GM23338 (cell line): ENCODE results near the gene HOXC4. TPM values are rescaled to one million over a fixed set of nuclear protein-coding genes. Genes with fewer than 3 reads are reported as not detected.

Source experiments
- ATAC-seq: fragments of 200-7000 bp; cut with Tn5 transposase; 3 replicates; pipeline ENCODE4 v1.9.1; 2020
- DNase-seq: peaks from one replicate; pipeline ENCODE4 v3.0.0-alpha.2; 2015; ENCODE audit warnings: low spot score
- H2AFZ ChIP-seq: fragments of 200-600 bp; sonication (generic); 2 replicates; pipeline ENCODE4 v1.8.0; 2016; ENCODE audit warnings: antibody characterized with exemption, mild to moderate bottlenecking, moderate library complexity
- H3F3A ChIP-seq: fragments of 200-600 bp; sonication (generic); replicated peaks from 2 replicates; pipeline ENCODE4 v1.8.0; 2017; ENCODE audit warnings: antibody characterized with exemption, mixed run types, low read depth
- H3K27ac ChIP-seq: fragments of 200-600 bp; sonication (generic); 2 replicates; pipeline ENCODE4 v1.6.1; 2016; ENCODE audit warnings: low read depth
- H3K27me3 ChIP-seq: fragments of 200-600 bp; sonication (generic); 2 replicates; pipeline ENCODE4 v1.8.0; 2016; ENCODE audit warnings: mild to moderate bottlenecking, mixed run types, moderate library complexity; ENCODE audit not compliant: insufficient read depth
- H3K36me3 ChIP-seq: fragments of 200-600 bp; sonication (generic); 2 replicates; pipeline ENCODE4 v1.8.0; 2016; ENCODE audit warnings: mild to moderate bottlenecking; ENCODE audit not compliant: insufficient read depth
- H3K4me1 ChIP-seq: fragments of 200-600 bp; sonication (generic); 2 replicates; pipeline ENCODE4 v1.8.0; 2016; ENCODE audit warnings: mild to moderate bottlenecking, moderate library complexity; ENCODE audit not compliant: insufficient read depth
- H3K4me2 ChIP-seq: fragments of 200-600 bp; sonication (generic); 2 replicates; pipeline ENCODE4 v1.7.1; 2017; ENCODE audit warnings: mixed run types
- H3K4me3 ChIP-seq: fragments of 200-600 bp; sonication (generic); 2 replicates; pipeline ENCODE4 v1.6.1; 2016; ENCODE audit warnings: mixed run types
- H3K79me2 ChIP-seq: fragments of 200-600 bp; sonication (generic); replicated peaks from 2 replicates; pipeline ENCODE4 v1.8.0; 2017; ENCODE audit warnings: mild to moderate bottlenecking; ENCODE audit not compliant: insufficient read depth
- H3K9me2 ChIP-seq: fragments of 200-600 bp; sonication (generic); 2 replicates; pipeline ENCODE4 v1.8.0; 2017; ENCODE audit not compliant: insufficient read depth
- H4K20me1 ChIP-seq: fragments of 200-600 bp; sonication (generic); replicated peaks from 2 replicates; pipeline ENCODE4 v1.8.0; 2017; ENCODE audit warnings: mild to moderate bottlenecking; ENCODE audit not compliant: insufficient read depth
- H3K27ac Mint-ChIP-seq: 2 replicates; pipeline ENCODE4 v1.8.0; 2020; ENCODE audit warnings: inconsistent platforms, mild to moderate bottlenecking, moderate library complexity, mixed read lengths
- H3K27me3 Mint-ChIP-seq: 3 replicates; pipeline ENCODE4 v1.8.0; 2022; ENCODE audit warnings: low read depth, mild to moderate bottlenecking, moderate library complexity, mixed read lengths, inconsistent platforms; ENCODE audit not compliant: insufficient read depth, poor library complexity
- H3K36me3 Mint-ChIP-seq: 3 replicates; pipeline ENCODE4 v1.8.0; 2021; ENCODE audit warnings: low read depth, mild to moderate bottlenecking, inconsistent platforms, moderate library complexity, mixed read lengths
- H3K4me1 Mint-ChIP-seq: 3 replicates; pipeline ENCODE4 v1.8.0; 2020; ENCODE audit warnings: mild to moderate bottlenecking, inconsistent platforms, mixed read lengths
- H3K4me3 Mint-ChIP-seq: 3 replicates; pipeline ENCODE4 v1.8.0; 2021; ENCODE audit warnings: moderate library complexity, mild to moderate bottlenecking, inconsistent platforms, mixed read lengths
- H3K9me3 Mint-ChIP-seq: 3 replicates; pipeline ENCODE4 v1.8.0; 2020; ENCODE audit warnings: moderate library complexity, mild to moderate bottlenecking, inconsistent platforms, mixed read lengths
- EZH2 ChIP-seq: fragments of 200-600 bp; sonication (generic); IDR thresholded peaks from one replicate; pipeline ENCODE4 v1.8.0; 2017; ENCODE audit warnings: antibody characterized with exemption, mild to moderate bottlenecking, low read depth; ENCODE audit not compliant: unreplicated experiment
- EZH2phosphoT487 ChIP-seq: fragments of 200-600 bp; sonication (generic); IDR thresholded peaks from one replicate; pipeline ENCODE4 v1.8.1; 2018; ENCODE audit warnings: antibody characterized with exemption; ENCODE audit not compliant: unreplicated experiment
- JUNB ChIP-seq: IDR thresholded peaks from one replicate; pipeline ENCODE4 v1.6.1; 2016; ENCODE audit warnings: antibody characterized with exemption; ENCODE audit not compliant: unreplicated experiment
- POLR2AphosphoS5 ChIP-seq: IDR thresholded peaks from 2 replicates; pipeline ENCODE4 v1.6.1; 2016; ENCODE audit warnings: antibody characterized with exemption, low read depth
- STAT1 ChIP-seq: IDR thresholded peaks from one replicate; pipeline ENCODE4 v1.6.1; 2016; ENCODE audit warnings: antibody characterized with exemption; ENCODE audit not compliant: unreplicated experiment
- ZNF331 ChIP-seq: fragments of 250-450 bp; sonication (Bioruptor Pico); IDR thresholded peaks from 2 replicates; pipeline ENCODE4 v1.5.0; 2020; ENCODE audit warnings: low read depth, mild to moderate bottlenecking, moderate library complexity
- polyA plus RNA-seq: library from polyadenylated mRNA; unstranded; fragments of >200 nt; fragmentation: Nextera tagmentation; extraction: Ambion mirVana; gene quantifications from 2 replicates; pipeline ENCODE4 v1.2.1, GENCODE V29; 2016
- total RNA-seq: library from RNA; depleted of rRNA; stranded (reverse); fragments of >200 nt; shearing (Covaris generic); gene quantifications from 2 replicates; pipeline ENCODE4 v1.2.3, GENCODE V29; 2014
- TF ChIP-seq, protein P1 (sequence below): IDR thresholded peaks from one replicate; pipeline ENCODE4 v1.6.1; 2018; ENCODE audit warnings: antibody characterized with exemption; ENCODE audit not compliant: unreplicated experiment
- TF ChIP-seq, protein P2 (sequence below): IDR thresholded peaks from 2 replicates; pipeline ENCODE4 v1.6.1; 2016; ENCODE audit warnings: antibody characterized with exemption
- TF ChIP-seq, protein P3 (sequence below), 2 experiments: fragments of 200-600 bp in 1 of 2; sonication (generic) in 1 of 2; conservative IDR thresholded peaks; 2 replicates each; pipeline versions ENCODE4 v1.5.1 to v1.6.1; 2016 to 2017; ENCODE audit warnings: antibody characterized with exemption in 2 of 2, low read depth in 2 of 2, mild to moderate bottlenecking in 2 of 2, moderate library complexity in 1 of 2

HOXC4 gene
- total and polyA plus RNA-seq, 2 experiments from 2014 or later, result not detected

DNA sequence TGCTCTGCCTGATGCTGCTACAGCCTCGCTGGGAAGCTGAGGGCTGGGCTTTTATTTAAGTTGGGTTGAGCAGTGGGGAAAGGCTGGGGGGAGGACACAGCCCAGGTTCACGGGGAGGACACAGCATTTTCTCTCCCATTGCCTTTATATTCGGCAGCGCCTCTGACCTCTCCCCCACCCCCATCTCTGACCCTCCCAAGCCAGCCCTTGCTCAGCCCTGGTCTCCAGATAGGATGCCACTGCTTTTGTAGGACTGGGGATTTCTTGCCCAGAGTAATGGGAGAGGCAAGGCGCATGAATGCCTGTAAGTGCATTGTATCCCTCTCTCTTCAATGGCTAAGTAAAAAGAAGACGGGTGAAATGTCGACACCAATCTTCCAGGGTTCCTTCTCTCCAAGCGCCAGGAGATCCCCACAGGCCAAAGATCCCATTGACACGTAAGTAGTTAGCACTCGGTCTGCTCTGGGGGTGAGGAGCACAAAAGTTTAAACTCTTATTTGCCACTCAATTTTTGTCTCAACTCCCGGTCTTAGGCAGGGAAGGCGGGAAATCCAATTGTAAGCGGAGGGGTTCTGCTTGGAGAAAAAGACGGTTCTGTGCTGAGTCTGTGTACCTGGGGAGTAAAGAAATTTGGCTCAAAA lies 4.6 kb downstream of the HOXC4 start (continued):
- TF ChIP-seq, protein P1, sequence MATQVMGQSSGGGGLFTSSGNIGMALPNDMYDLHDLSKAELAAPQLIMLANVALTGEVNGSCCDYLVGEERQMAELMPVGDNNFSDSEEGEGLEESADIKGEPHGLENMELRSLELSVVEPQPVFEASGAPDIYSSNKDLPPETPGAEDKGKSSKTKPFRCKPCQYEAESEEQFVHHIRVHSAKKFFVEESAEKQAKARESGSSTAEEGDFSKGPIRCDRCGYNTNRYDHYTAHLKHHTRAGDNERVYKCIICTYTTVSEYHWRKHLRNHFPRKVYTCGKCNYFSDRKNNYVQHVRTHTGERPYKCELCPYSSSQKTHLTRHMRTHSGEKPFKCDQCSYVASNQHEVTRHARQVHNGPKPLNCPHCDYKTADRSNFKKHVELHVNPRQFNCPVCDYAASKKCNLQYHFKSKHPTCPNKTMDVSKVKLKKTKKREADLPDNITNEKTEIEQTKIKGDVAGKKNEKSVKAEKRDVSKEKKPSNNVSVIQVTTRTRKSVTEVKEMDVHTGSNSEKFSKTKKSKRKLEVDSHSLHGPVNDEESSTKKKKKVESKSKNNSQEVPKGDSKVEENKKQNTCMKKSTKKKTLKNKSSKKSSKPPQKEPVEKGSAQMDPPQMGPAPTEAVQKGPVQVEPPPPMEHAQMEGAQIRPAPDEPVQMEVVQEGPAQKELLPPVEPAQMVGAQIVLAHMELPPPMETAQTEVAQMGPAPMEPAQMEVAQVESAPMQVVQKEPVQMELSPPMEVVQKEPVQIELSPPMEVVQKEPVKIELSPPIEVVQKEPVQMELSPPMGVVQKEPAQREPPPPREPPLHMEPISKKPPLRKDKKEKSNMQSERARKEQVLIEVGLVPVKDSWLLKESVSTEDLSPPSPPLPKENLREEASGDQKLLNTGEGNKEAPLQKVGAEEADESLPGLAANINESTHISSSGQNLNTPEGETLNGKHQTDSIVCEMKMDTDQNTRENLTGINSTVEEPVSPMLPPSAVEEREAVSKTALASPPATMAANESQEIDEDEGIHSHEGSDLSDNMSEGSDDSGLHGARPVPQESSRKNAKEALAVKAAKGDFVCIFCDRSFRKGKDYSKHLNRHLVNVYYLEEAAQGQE, result no peak
- TF ChIP-seq EZH2phosphoT487, result peak; percentile 62
- TF ChIP-seq, protein P2, sequence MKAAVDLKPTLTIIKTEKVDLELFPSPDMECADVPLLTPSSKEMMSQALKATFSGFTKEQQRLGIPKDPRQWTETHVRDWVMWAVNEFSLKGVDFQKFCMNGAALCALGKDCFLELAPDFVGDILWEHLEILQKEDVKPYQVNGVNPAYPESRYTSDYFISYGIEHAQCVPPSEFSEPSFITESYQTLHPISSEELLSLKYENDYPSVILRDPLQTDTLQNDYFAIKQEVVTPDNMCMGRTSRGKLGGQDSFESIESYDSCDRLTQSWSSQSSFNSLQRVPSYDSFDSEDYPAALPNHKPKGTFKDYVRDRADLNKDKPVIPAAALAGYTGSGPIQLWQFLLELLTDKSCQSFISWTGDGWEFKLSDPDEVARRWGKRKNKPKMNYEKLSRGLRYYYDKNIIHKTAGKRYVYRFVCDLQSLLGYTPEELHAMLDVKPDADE, result no peak
- peak; percentile 95 for TF ChIP-seq EZH2
- no peak for TF ChIP-seq POLR2AphosphoS5
- TF ChIP-seq ZNF331 (CRISPR knock-in tag), result no peak
- TF ChIP-seq, protein P3, sequence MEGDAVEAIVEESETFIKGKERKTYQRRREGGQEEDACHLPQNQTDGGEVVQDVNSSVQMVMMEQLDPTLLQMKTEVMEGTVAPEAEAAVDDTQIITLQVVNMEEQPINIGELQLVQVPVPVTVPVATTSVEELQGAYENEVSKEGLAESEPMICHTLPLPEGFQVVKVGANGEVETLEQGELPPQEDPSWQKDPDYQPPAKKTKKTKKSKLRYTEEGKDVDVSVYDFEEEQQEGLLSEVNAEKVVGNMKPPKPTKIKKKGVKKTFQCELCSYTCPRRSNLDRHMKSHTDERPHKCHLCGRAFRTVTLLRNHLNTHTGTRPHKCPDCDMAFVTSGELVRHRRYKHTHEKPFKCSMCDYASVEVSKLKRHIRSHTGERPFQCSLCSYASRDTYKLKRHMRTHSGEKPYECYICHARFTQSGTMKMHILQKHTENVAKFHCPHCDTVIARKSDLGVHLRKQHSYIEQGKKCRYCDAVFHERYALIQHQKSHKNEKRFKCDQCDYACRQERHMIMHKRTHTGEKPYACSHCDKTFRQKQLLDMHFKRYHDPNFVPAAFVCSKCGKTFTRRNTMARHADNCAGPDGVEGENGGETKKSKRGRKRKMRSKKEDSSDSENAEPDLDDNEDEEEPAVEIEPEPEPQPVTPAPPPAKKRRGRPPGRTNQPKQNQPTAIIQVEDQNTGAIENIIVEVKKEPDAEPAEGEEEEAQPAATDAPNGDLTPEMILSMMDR (conservative IDR thresholded peaks at IDR 0.05; ENCODE audit: low read depth in 2 of 2), result no peak

DNA sequence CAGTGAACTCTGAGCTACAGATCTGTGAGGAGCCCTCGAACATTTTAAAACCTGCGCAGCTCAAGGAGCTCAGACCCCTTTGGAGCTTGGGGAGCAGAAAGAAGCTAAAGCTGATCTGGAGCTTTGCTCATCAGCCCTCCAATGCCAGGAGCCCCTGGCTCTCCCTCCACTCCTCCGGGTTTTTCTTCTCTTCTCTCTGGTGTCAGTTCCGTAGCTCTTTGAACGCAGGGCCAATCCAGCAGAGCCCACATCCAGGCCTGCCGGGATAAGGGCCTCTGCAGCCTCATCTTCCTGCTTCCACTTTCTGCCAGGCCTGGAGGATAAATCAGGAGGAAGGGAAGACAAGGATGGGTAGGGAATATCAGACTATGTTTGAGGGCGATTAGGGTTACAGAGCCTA lies 6.0 kb downstream of the HOXC4 start:
- Histone ChIP-seq H3F3A (peaks cover 32% of the 10 kb centered on the region), H3K27me3 (peaks cover 100% of the 10 kb centered on the region), H2AFZ (no peak overlapping the region), H3K4me3 (no peak overlapping the region), H3K4me2 (peak overlapping the region; percentile 58; the same call in 1 of the 2 replicates), H3K79me2 (no peaks in the 10 kb centered on the region), H3K4me1 (peaks cover 75% of the 10 kb centered on the region), H3K27ac (no peak overlapping the region), H3K9me2 (no peaks in the 10 kb centered on the region), H4K20me1 (peaks cover 18% of the 10 kb centered on the region; the same call in 1 of the 2 replicates), H3K36me3 (no peaks in the 10 kb centered on the region)
- Mint-ChIP-seq H3K27me3 (peaks cover 98% of the 10 kb centered on the region), H3K4me1 (peaks cover 53% of the 10 kb centered on the region), H3K27ac (no peak overlapping the region), H3K4me3 (no peak overlapping the region; the same call in 2 of the 3 replicates), H3K9me3 (no peaks in the 10 kb centered on the region; the same call in 2 of the 3 replicates), H3K36me3 (no peaks in the 10 kb centered on the region)
- no peak for DNase-seq
- TF ChIP-seq STAT1 (no peak), EZH2phosphoT487 (no peak), JUNB (no peak), EZH2 (peak; percentile 86)
- TF ChIP-seq, protein P3 (conservative IDR thresholded peaks at IDR 0.05; ENCODE audit: low read depth in 2 of 2), result no peak
- ATAC-seq, result peak; percentile 12
